A673 (cell line): Measurements from ENCODE around the gene MAP3K7. TPM values are rescaled to one million over a fixed set of nuclear protein-coding genes. Genes with fewer than 3 reads are reported as not detected.

Source experiments
- BruUV-seq: library from RNA; stranded (reverse); fragments of 400-500 nt; replicated peaks from 2 replicates; lab custom pipeline; 2021; lab: Mats Ljungman, UMichigan
- CTCF ChIA-PET: fragments of 300-600 bp; sonication (Branson Sonifier 250); formaldehyde crosslinking; loops from one replicate; lab custom pipeline; 2022; ENCODE audit warnings: antibody characterized with exemption; lab: Charles Lee
- POLR2A ChIA-PET: fragments of 300-600 bp; sonication (Branson Sonifier 250); formaldehyde crosslinking; loops from one replicate; lab custom pipeline; 2022; ENCODE audit warnings: antibody characterized with exemption; ENCODE audit not compliant: low non-redundant PET; lab: Charles Lee
- DNase-seq: peaks from one replicate; pipeline ENCODE4 v3.0.0-alpha.2; 2015; ENCODE audit warnings: low spot score
- H3K27ac ChIP-seq: fragments of 200-600 bp; sonication (generic); 2 replicates; pipeline ENCODE4 v1.5.1; 2016; ENCODE audit warnings: mixed run types, low read depth, mild to moderate bottlenecking, mixed read lengths, antibody characterized with exemption, low read length; ENCODE audit not compliant: poor library complexity, severe bottlenecking
- H3K27me3 ChIP-seq: fragments of 200-600 bp; sonication (generic); replicated peaks from 2 replicates; pipeline ENCODE4 v1.6.1; 2017; ENCODE audit warnings: mixed run types, low read depth, mild to moderate bottlenecking, mixed read lengths, antibody characterized with exemption, low read length; ENCODE audit not compliant: insufficient read depth, poor library complexity
- H3K36me3 ChIP-seq: fragments of 200-600 bp; sonication (generic); 2 replicates; pipeline ENCODE4 v1.6.1; 2016; ENCODE audit warnings: mixed run types, mild to moderate bottlenecking, mixed read lengths, antibody characterized with exemption, low read length; ENCODE audit not compliant: insufficient read depth, poor library complexity, severe bottlenecking
- H3K4me1 ChIP-seq: fragments of 200-600 bp; sonication (generic); 2 replicates; pipeline ENCODE4 v1.6.1; 2017; ENCODE audit warnings: mixed run types, mild to moderate bottlenecking, mixed read lengths, antibody characterized with exemption, low read length; ENCODE audit not compliant: insufficient read depth, poor library complexity, severe bottlenecking
- H3K4me3 ChIP-seq: fragments of 200-600 bp; sonication (generic); 2 replicates; pipeline ENCODE4 v1.5.1; 2016; ENCODE audit warnings: low read depth, mixed run types, mild to moderate bottlenecking, mixed read lengths, low read length; ENCODE audit not compliant: poor library complexity, severe bottlenecking
- H3K9me3 ChIP-seq: fragments of 200-600 bp; sonication (generic); 2 replicates; pipeline ENCODE4 v1.6.1; 2016; ENCODE audit warnings: mixed run types, low read depth, mild to moderate bottlenecking, mixed read lengths, antibody characterized with exemption, low read length; ENCODE audit not compliant: poor library complexity, severe bottlenecking
- CTCF ChIP-seq: fragments of 300-800, 200-600 bp; sonication (generic); conservative IDR thresholded peaks from 2 replicates; pipeline ENCODE4 v1.5.1; 2017; ENCODE audit warnings: low read depth, mild to moderate bottlenecking, antibody characterized with exemption, low read length, moderate library complexity, mixed read lengths
- EZH2 ChIP-seq: fragments of 200-600 bp; sonication (generic); IDR thresholded peaks from 2 replicates; pipeline ENCODE4 v1.6.1; 2017; ENCODE audit warnings: borderline replicate concordance, low read depth, mild to moderate bottlenecking, mixed read lengths, antibody characterized with exemption, low read length; ENCODE audit not compliant: poor library complexity, severe bottlenecking
- intact Hi-C: fragments of 100-400 bp; cut with micrococcal nuclease; formaldehyde crosslinking; loops from one replicate; pipeline ENCODE4 v1.10.0; 2022; ENCODE audit not compliant: unreplicated experiment
- total RNA-seq: library from RNA; stranded (reverse); gene quantifications from 2 replicates; pipeline ENCODE4 v1.2.3, GENCODE V29; 2021

The MAP3K7 gene
- total RNA-seq, 1 experiment from 2014 or later: 35.6 TPM

GRCh38 chr6:90544081-90544480, 42.8 kb downstream of the MAP3K7 start:
- intact Hi-C loops: no loop called here
- no peak for DNase-seq

GRCh38 chr6:90541221-90541620, 45.7 kb downstream of the MAP3K7 start:
- no peaks in the 10 kb centered on the region for H3K9me3 ChIP-seq
- peaks cover 25% of the 10 kb centered on the region for H3K4me1 ChIP-seq
- H3K27ac ChIP-seq: no peak overlapping the region
- DNase-seq: no peak
- H3K27me3 ChIP-seq: no peaks in the 10 kb centered on the region
- H3K36me3 ChIP-seq: peaks cover 6% of the 10 kb centered on the region
- H3K4me3 ChIP-seq: no peak overlapping the region
- POLR2A ChIA-PET: no interaction called here
- TF ChIP-seq EZH2 (no peak), CTCF (no peak)
- intact Hi-C loops: no loop called here
- CTCF ChIA-PET: no interaction called here
- no TSS peak for BruUV-seq

More at GRCh38 chr6:90544081-90544480, 42.8 kb downstream of the MAP3K7 start:
- no TSS peak for BruUV-seq
- CTCF ChIA-PET: no interaction called here
- no peaks in the 10 kb centered on the region for H3K9me3 ChIP-seq
- no peaks in the 10 kb centered on the region for H3K4me1 ChIP-seq
- no peaks in the 10 kb centered on the region for H3K27me3 ChIP-seq
- H3K27ac ChIP-seq: no peak overlapping the region
- peaks cover 21% of the 10 kb centered on the region for H3K36me3 ChIP-seq
- no peak overlapping the region for H3K4me3 ChIP-seq
- POLR2A ChIA-PET: no interaction called here
- TF ChIP-seq EZH2: no peak
- no peak for TF ChIP-seq CTCF

- no peak for TF ChIP-seq CTCF
- TF ChIP-seq EZH2: no peak
- ChIA-PET POLR2A (no interaction called here), CTCF (no interaction called here)
- H3K4me3 ChIP-seq: no peak overlapping the region
- H3K36me3 ChIP-seq: no peaks in the 10 kb centered on the region
- H3K27ac ChIP-seq: no peak overlapping the region
- DNase-seq: peak; percentile 11
- intact Hi-C loops: no loop called here
- BruUV-seq: no TSS peak
- no peaks in the 10 kb centered on the region for H3K27me3 ChIP-seq
- H3K9me3 ChIP-seq: no peaks in the 10 kb centered on the region
- peaks cover 25% of the 10 kb centered on the region for H3K4me1 ChIP-seq
Observed at GRCh38 chr6:90538278-90539046, 48.4 kb downstream of the MAP3K7 start.
